ENCODE data around the gene HS3ST5.
"Not testable (repeated sequence)": the region's sequence is repeated elsewhere in the genome, so short reads cannot be mapped to it uniquely, and the experiment has no call there.

HS3ST5 gene

GRCh38 chr6:114334237-114334636 is 8.6 kb downstream of the HS3ST5 start:
- no peak for FAIRE-seq

- no peak for FAIRE-seq
Measured at GRCh38 chr6:114327074-114327473, 15.7 kb downstream of the HS3ST5 start.

- no peak for FAIRE-seq
Measured at GRCh38 chr6:114323784-114324183, 19.0 kb downstream of the HS3ST5 start.

DNA sequence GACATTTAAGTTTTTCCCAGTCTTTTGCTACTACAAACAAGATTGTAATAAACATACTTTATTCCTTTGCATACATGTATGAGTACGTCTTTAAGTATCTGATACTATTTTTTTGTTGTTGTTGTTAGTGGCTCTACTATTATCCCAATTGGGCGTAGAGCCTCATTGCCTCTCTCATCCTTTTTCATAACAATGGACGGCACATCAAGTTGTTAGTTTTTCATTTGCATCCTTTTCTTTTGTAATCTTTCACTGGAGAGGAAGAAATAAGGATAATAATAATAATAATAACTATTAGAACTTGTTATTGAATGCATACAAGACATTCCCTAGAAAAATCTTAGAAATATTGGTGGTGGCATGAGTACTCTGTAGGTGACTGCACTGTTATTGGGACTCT is 23.1 kb downstream of the HS3ST5 start:
- FAIRE-seq = no peak

DNA sequence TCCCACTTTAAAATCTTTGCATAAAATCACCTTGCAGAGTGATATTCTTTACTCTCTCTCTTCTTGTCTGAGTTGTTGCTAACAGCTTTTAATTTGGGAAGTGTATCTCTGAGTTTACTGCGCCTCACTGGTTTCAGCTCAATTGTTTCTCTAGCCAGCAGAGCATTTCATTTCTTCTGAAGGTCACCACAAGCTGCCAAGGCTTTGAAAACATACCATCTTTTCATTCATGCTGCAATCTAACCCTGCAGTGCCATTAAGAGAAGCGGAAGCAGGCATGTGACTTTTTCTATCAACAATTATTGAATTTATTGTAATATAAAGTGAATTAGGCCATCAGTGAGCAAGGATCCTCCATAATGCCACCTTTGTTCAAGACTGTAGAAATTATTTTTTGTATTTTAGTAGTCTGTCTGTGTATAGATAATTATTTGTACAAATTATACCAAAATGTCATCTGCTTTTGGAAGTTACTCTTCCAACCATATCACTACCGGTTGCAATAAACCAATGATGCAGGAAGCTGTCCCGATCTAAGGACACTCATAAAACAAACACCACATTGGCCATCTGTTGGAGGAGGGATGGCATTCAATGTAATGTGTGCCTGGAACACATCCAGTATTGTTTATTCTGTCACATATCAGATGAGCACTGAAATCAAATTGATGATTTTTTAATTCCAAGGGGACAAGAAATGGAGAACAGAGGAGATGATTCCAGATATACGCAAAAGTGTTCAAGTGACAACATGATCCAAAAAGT is 26.8 kb downstream of the HS3ST5 start:
- FAIRE-seq = no peak

DNA sequence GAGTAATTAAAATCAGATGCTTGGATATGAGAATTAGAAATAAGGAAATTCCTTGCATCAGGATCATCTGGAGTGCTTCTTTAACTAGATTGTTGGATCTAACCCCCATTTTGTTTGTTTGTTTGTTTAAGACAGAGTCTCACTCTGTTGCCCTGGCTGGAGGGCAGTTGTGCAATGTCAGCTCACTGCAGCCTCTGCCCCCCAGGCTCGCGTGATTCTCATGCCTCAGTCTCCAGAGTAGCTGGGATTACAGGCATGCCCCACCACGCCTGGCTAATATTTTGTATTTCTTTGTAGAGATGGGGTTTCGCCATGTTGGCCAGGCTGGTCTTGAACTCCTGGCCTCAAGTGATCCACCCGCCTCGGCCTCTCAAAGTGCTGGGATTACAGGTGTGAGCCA is 29.0 kb downstream of the HS3ST5 start:
- FAIRE-seq = not testable (repeated sequence)

GRCh38 chr6:114312931-114313330 is 29.9 kb downstream of the HS3ST5 start:
- no peak for FAIRE-seq

DNA sequence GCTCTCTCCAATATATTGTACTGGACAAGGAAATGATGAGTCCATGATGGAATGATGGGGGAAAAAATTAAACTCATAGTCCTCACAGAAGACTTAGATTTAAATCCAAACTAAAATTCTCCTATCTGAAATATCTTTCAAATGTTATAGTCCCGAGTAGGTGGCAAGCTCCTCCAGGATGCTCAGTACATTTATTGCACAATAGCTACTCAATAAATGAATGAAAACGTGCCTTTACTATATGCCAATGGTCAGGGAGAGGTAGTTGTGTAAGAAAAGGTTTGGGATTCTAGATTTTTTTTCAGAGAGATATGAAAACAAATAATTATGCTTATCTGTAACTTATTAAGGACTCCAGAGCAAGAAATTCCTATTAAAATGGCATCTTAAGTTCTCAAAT is 32.8 kb downstream of the HS3ST5 start:
- FAIRE-seq = no peak

- FAIRE-seq = peak; percentile 14
Measured at GRCh38 chr6:114304304-114304887, 38.4 kb downstream of the HS3ST5 start.

DNA sequence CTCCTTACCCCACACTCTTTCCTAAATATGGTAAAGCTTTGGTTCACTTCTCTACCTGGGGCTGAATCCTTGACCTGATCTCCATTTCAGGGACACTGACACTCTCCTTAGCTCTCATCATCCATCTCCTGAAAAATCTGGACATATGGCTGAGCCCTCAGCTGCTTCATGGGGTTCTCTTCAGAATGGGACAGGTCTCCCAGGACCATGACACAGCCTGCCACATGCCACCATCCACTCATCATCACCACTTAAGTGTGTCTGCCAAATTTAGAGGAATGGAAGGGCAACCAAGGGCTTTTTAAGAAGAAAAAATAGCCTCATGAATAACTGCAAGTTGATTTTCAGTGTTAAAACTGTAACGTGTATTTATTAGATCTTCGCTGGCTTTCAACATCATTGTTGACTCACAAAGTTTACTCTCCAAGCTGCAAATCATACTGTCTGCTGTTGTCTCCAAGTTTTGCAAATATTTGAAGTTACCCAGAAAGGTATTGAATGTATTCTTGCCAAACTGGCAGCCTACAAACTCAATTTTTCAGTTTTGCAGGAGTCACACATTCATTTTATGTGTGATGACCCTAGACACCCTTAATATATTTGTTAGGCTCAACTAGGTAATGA is 41.1 kb downstream of the HS3ST5 start:
- FAIRE-seq = no peak

GRCh38 chr6:114297135-114297534 is 45.7 kb downstream of the HS3ST5 start:
- FAIRE-seq = no peak

DNA sequence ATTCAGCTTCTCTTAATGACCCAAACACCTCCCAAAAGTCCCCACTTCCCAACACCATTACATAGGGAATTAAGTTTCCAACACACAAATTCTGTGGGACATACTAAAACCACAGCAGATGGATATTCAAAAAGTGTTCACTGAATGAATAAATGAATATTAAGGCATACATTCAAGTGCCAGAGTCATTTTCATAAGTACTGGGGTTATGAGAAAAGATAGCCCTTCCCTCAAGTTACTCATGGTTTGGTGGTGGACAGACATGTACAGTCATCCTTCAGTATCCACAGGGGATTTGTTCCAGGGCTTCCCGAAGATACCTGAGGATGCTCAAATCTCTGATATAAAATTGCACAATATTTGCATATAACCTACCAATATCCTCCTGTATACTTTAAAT is 50.4 kb downstream of the HS3ST5 start:
- no peak for FAIRE-seq

GRCh38 chr6:114291428-114291827 is 51.4 kb downstream of the HS3ST5 start:
- no peak for FAIRE-seq

- no peak for FAIRE-seq
Measured at GRCh38 chr6:114290864-114291263, 52.0 kb downstream of the HS3ST5 start.

GRCh38 chr6:114288701-114289495 is 53.9 kb downstream of the HS3ST5 start:
- no peak for FAIRE-seq

- no peak for FAIRE-seq
Measured at GRCh38 chr6:114287461-114287860, 55.4 kb downstream of the HS3ST5 start.

- no peak for FAIRE-seq
Measured at GRCh38 chr6:114286211-114286610, 56.6 kb downstream of the HS3ST5 start.

- FAIRE-seq = no peak
Measured at GRCh38 chr6:114284281-114284680, 58.5 kb downstream of the HS3ST5 start.

- no peak for FAIRE-seq
Measured at GRCh38 chr6:114282292-114282691, 60.5 kb downstream of the HS3ST5 start.

DNA sequence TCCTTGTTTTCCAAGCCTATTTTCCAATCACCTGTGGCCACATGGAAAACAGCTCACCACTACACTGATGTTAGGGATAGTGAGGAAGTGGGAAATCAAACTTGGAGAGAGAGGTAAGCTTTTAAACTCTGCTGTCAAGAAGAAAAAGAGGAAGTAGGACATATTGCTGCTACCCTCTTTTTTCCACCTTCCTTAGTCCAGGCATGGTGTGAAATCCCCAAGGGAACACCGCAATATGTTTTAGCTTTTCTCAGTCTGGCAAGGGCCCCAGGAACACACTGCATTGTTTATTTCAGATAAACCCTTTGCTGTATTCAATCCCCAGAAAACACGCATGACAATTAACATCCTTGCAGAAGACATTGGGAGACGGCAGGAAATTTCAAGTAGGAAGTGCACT is 61.3 kb downstream of the HS3ST5 start:
- FAIRE-seq = no peak

DNA sequence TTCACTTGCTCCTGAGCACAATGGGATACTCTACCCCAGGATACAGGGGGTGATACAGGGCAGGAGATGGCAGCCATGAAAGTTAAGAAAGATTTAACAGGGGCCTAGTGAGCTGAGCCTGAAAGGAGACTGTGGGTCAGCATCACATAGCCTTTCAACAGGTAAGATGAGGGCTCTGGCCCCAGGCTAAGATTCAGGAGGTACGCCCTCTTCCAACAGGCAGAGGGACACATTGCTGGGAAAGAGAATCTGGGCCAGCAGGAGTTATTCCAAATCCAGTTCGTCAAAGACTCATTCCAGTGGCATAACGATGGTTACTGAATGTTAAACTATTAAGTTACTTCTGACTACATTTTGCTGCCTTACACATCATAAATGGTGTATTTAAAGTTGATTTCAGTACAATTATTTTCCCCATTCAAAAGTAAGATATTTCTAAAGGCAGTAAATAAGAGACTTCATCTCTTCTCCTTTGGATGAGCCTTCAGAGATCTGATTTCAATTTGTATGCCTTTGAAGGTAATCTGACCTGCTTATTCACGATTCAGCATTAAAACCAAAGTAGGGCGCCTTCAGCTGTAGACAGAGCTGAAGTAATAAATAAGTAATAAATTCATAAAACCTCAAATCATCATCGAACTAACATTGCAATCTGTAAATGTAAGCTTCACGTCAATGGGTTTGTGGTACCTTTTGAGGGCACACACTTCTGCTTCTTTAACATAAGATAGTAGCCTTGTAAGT is 62.4 kb downstream of the HS3ST5 start:
- FAIRE-seq = no peak

GRCh38 chr6:114277220-114277619 is 65.6 kb downstream of the HS3ST5 start:
- FAIRE-seq = no peak

DNA sequence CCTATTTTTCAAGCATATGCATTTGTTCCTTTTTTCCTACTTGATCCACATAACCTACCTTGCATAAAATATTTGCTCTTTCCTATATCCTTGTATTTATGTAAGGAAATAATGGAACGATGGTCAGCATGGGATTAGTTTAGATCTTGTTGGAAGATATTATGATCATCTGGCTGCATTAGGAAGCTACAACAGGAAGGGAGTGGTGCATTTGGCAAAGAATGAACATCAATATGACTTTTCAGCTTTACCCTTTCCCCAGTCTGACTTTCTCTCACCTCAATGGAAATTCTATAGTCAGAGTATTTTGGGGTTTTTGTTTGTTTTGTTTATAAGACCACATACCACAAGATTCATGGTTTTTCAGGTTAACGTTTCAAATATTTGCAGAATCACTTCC is 66.0 kb downstream of the HS3ST5 start:
- FAIRE-seq = no peak
